ENCODE measurements around the gene C16orf89.

GRCh38 chr16:5024632-5025031 is 41.1 kb downstream of the C16orf89 start:
- TF ChIP-seq CTCF (IDR thresholded peaks at IDR 0.05; ENCODE audit: insufficient read depth, low read length) (no peak), GABPA (IDR thresholded peaks at IDR 0.05; ENCODE audit: low read depth) (no peak), SPI1 (IDR thresholded peaks at IDR 0.05; ENCODE audit: borderline replicate concordance, low read depth) (no peak)
